Nephron progenitor cell (in vitro differentiated cells): Measurements from ENCODE around the gene MAP2K1.
"Not testable (repeated sequence)": the region's sequence is repeated elsewhere in the genome, so short reads cannot be mapped to it uniquely, and the experiment has no call there.

Experiments used
- DNase-seq: peaks from one replicate; pipeline ENCODE4 v3.0.0; 2021
- H3K27ac Mint-ChIP-seq: 2 replicates; pipeline ENCODE4 v1.8.0; 2021; ENCODE audit warnings: mild to moderate bottlenecking, moderate library complexity, mixed read lengths
- H3K27me3 Mint-ChIP-seq: 2 replicates; pipeline ENCODE4 v1.8.0; 2021; ENCODE audit warnings: mild to moderate bottlenecking, low read depth, mixed read lengths; ENCODE audit not compliant: poor library complexity
- H3K36me3 Mint-ChIP-seq: 2 replicates; pipeline ENCODE4 v1.8.0; 2021; ENCODE audit warnings: low read depth, mixed read lengths
- H3K4me1 Mint-ChIP-seq: 2 replicates; pipeline ENCODE4 v1.8.0; 2021; ENCODE audit warnings: mixed read lengths
- H3K4me3 Mint-ChIP-seq: 2 replicates; pipeline ENCODE4 v1.8.0; 2021; ENCODE audit warnings: mild to moderate bottlenecking, moderate library complexity, mixed read lengths
- H3K9me3 Mint-ChIP-seq: 2 replicates; pipeline ENCODE4 v1.8.0; 2021; ENCODE audit warnings: mild to moderate bottlenecking, moderate library complexity, mixed read lengths
- CTCF ChIP-seq: fragments of 200-600 bp; sonication (generic); IDR thresholded peaks from 2 replicates; pipeline ENCODE4 v1.5.0; 2021; ENCODE audit warnings: antibody characterized with exemption

Gene MAP2K1

GRCh38 chr15:66390678-66391077, 4.0 kb downstream of the MAP2K1 start:
- Mint-ChIP-seq H3K36me3 (peaks cover 25% of the 10 kb centered on the region), H3K27ac (no peak overlapping the region), H3K9me3 (no peaks in the 10 kb centered on the region), H3K4me1 (peaks cover 45% of the 10 kb centered on the region), H3K27me3 (no peaks in the 10 kb centered on the region), H3K4me3 (no peak overlapping the region)
- TF ChIP-seq CTCF, result no peak
- no peak for DNase-seq

- not testable (repeated sequence) for H3K9me3 Mint-ChIP-seq, H3K27me3 Mint-ChIP-seq, DNase-seq, H3K27ac Mint-ChIP-seq, H3K4me3 Mint-ChIP-seq
- H3K36me3 Mint-ChIP-seq, result peaks cover 45% of the 10 kb centered on the region
- peaks cover 32% of the 10 kb centered on the region for H3K4me1 Mint-ChIP-seq
Observed at GRCh38 chr15:66393037-66393436, 6.3 kb downstream of the MAP2K1 start.

GRCh38 chr15:66394472-66394871, 7.8 kb downstream of the MAP2K1 start:
- no peaks in the 10 kb centered on the region for H3K9me3 Mint-ChIP-seq
- H3K27me3 Mint-ChIP-seq, result no peaks in the 10 kb centered on the region
- H3K4me1 Mint-ChIP-seq, result peaks cover 19% of the 10 kb centered on the region
- no peak overlapping the region for H3K27ac Mint-ChIP-seq
- H3K36me3 Mint-ChIP-seq, result peaks cover 49% of the 10 kb centered on the region
- DNase-seq, result no peak
- H3K4me3 Mint-ChIP-seq, result no peak overlapping the region
- no peak for TF ChIP-seq CTCF

GRCh38 chr15:66394915-66395314, 8.2 kb downstream of the MAP2K1 start:
- no peaks in the 10 kb centered on the region for H3K27me3 Mint-ChIP-seq
- H3K27ac Mint-ChIP-seq, result no peak overlapping the region
- H3K4me3 Mint-ChIP-seq, result no peak overlapping the region
- no peak for TF ChIP-seq CTCF
- H3K9me3 Mint-ChIP-seq, result no peaks in the 10 kb centered on the region
- H3K4me1 Mint-ChIP-seq, result peaks cover 18% of the 10 kb centered on the region
- H3K36me3 Mint-ChIP-seq, result peaks cover 47% of the 10 kb centered on the region
- no peak for DNase-seq

- TF ChIP-seq CTCF, result no peak
- H3K27me3 Mint-ChIP-seq, result no peaks in the 10 kb centered on the region
- peaks cover 40% of the 10 kb centered on the region for H3K36me3 Mint-ChIP-seq
- no peak overlapping the region for H3K4me3 Mint-ChIP-seq
- peaks cover 41% of the 10 kb centered on the region for H3K4me1 Mint-ChIP-seq
- no peak for DNase-seq
- no peaks in the 10 kb centered on the region for H3K9me3 Mint-ChIP-seq
- H3K27ac Mint-ChIP-seq, result no peak overlapping the region
Observed at GRCh38 chr15:66399276-66399675, 12.6 kb downstream of the MAP2K1 start.

GRCh38 chr15:66400351-66400774, 13.7 kb downstream of the MAP2K1 start:
- Mint-ChIP-seq H3K9me3 (no peaks in the 10 kb centered on the region), H3K27ac (peak overlapping the region; percentile 11), H3K4me1 (peaks cover 49% of the 10 kb centered on the region), H3K27me3 (no peaks in the 10 kb centered on the region), H3K4me3 (no peak overlapping the region), H3K36me3 (peaks cover 37% of the 10 kb centered on the region)
- no peak for TF ChIP-seq CTCF
- no peak for DNase-seq
